GM18526 (cell line): ENCODE results near the gene TLR8.
A peak's percentile ranks its signal among the peaks of the same experiment; 100 is the strongest.

Experiments used
- POLR2A ChIP-seq: IDR thresholded peaks from 3 replicates; pipeline ENCODE4 v1.6.1; 2011; ENCODE audit not compliant: insufficient read length; ENCODE audit errors: extremely low read depth

Gene TLR8

DNA sequence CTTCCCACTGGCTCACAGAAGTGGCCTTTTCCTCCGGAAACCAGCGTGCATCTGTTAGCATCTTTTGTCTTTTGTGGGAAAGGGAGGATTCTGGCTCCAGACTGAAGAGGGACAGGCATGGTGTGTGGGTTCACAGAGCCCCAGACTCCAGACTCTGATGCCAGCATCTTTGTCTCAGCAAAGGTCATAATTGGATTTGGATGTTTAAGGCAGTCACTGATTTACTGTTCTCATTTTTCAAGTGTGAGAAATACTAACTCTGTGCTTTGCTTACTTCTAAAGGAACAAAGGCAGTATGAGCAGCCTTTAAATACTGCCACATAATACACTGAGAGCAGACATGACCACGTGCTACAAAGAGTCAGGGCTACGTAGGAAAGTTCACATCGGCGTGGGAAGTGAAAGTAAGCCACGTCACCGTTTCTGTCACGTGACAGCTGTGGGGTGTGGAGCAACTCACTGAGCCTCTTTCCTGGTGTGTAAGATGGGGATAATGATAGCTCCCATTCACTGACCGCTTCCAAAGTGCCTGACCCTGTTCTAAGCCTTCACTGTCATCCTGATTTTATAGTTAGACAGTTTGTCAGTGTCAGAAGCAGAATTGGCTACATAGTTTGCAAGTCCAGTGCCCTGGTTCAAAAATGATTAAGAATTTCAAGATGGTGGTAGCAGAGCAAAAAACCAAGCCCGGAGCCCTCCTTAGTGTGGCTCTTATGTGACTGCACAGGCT is 43.7 kb downstream of the TLR8 start:
- TF ChIP-seq POLR2A = no peak

DNA sequence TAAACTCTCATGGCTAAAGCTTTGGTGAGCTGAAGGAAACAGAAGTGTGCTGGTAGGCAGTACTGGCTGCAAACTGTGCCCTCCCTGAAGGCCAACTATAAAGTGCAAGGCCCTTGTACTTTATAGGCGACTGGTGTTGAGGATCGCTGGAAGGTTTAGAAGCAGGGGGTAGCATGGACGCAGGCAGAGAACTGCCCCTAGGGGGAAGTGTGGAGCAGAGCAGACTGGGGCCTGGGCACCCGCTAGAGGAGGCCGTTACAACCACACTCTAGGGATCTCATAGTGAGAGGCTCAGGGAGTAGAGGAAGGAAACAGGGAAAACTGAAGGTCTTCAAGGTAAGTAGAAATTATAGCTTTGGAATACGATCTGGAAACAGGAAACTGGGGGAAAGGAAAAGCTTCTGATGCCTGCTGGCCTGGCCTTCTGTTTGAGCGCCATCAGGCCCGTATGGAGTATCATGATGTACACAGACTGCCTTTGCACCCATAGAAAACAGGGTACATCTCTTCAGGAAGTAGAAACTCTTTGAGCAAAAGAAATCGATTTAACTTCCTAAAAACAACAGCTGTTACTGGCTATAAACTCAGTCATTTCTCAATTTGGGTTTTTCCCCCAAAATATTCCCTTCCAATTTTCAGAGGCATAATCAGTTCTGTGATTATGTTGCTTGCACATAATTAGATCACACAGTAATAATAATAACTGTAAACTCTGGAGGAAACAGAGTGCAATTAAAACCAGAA is 44.6 kb downstream of the TLR8 start:
- TF ChIP-seq POLR2A = no peak

DNA sequence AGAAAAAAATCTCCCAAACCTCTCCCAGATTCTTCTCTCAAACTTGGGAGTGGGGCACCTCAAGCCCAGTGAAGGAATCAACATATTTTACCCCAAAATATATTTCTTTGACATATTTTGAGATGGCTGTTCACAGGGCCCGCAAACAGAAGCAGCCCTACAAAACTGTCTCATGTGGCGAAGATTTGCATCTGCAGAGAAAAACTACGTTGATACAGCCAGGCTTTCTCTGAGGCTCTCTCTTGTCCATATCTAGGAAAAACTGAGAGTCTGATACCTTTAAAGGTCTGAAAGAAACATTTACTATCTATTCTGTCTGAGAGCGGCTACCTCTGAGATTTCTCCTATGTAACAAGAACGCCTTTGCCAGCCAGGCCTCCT is 45.2 kb downstream of the TLR8 start:
- no peak for TF ChIP-seq POLR2A

DNA sequence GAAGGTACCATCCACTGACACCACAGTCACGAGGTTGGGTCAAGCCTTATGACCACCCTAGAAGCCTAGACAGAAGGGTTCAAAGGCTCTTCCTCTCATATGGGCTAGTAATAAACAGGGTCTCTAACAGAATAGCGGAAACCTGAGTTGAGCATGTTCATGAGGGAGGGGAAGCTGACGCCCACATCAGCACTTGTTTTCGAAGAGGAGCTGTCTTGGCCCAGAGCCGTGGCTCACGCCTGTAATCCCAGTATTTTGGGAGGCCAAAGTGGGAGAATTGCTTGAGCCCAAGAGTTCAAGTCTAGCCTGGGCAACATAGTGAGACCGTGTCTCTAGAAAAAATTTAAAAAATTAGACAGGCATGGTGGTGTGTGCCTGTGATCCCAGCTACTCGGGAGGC is 47.0 kb downstream of the TLR8 start:
- TF ChIP-seq POLR2A = no peak

DNA sequence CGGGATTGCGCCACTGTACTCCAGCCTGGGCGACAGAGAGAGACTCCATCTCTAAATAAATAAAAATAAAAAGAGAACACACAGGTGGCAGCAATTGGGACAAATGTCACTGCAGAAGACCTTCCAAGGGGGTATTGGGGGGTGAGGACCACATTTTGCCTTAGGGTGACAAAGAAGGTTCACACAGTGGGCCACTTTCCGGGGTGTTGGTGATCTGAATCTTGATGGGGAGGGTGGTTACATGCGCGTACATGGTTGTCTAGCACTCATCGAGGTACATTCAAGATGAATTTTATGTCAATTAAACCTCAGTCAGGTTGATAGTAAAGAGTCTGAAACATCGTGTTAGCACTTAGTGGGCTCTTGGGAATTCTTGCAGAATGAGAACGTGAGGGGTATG is 48.0 kb downstream of the TLR8 start:
- no peak for TF ChIP-seq POLR2A

DNA sequence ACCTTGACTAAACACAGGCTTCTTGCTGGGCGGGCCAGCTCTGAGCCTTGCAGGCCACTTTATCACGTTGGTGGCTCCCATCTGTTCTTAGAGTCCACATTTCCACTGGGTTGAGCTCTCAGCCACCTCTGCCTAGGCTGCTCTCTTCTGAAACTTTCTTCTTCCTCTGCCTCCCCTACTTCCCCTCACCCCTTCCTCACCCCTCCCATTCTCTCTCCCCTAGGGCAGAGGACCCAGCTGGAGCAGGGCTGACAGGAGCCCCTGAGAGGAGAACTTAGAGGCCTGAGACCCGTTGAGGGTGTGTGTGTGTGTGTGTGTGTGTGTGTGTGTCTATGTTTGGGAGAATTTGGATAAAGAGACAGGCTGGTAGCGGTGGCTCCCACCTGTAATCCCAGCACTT is 48.6 kb downstream of the TLR8 start:
- TF ChIP-seq POLR2A = no peak

DNA sequence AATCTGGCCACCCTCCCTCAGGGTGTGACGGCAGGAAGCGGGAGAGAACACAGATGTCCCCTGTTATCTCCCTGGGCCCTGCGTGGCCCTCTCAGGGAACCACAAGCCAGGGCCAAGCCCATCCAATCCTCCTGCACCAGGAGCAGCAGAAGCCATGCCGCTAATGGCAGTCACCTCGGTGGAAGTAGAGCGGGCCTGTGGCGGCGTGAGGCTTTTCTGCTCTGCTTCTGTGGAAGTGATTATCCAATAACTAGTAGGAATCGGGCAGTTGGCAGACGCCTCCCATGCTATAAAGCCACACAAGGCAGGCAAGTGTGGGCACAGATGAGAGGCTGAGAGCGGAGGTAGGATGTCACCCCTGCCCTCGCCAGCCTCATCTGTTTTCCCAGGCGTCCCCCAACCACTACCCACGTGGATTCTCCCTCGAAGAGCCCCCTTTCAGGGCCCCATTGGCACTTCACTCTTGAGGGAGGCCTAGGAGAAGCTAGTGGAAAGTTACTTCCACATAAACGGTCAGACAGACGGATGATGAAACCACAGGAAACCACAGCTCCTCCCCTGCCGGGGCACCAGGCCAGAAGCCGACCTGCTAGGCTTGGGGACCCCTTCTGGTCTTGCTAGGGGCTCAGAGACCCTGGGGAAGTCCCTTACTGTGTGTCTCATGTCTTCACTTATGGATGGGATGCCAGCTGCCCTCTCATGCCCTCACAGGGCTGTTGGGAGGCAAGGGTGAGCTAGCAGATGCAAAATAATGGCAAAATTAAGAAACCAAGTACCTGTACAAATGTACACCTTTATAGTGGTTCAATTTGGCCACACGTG is 49.7 kb downstream of the TLR8 start:
- no peak for TF ChIP-seq POLR2A

DNA sequence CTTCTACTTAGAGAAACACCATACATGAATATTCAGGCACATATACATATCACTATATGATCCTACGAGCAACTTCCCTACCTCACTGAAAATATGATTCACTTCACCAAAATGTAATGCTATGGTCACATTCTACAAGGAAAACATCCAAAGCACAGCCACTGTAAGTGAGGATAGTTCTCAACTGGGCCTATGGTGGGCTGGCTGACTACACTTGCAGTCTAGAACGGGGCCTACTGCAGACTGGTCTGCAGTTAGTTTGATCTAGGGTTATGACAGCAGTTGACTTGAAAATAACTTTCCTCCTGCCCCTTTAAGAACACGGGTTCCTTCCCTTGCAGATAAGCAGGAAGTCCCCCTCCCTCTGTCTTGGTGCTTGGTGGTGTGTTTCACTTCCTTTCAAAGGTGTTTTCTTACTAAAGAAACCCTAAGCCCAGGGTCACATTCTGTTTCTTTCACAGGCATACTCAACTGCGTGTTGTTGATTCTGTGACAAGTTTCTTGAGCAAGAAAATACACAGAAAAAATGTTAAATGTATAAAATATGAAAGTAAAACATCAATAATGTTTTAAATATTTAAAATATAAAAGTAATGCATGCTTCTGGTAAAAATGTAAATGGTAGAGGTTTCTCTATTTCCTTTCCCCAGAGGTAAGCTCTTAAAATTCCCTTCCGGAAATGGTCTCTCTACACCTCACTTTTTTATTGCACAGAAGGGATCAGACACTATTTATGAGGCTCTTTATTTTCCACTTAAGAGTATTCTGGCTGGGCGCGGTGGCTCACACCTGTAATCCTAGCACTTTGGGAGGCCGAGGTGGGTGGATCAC is 50.5 kb downstream of the TLR8 start:
- TF ChIP-seq POLR2A = peak; percentile 16

DNA sequence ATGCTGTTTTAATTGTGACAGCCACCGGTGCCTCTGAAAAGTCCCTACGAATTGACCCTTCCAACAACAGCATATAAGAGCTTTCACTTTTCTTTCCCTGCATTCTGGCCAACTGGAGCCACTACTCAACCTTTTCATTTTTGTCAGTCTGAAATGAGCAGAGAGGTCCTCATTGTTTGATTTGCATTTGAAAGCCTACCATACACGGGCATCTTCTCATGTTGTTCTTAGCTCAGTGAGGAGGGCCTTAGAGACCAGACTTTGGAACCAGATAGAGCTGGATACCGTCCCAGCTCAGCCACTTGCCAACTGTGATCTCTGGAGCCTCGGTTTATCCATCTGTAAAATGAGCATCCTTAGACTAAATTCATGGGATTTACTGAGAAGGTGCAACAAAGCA is 51.6 kb downstream of the TLR8 start:
- TF ChIP-seq POLR2A = peak; percentile 7

DNA sequence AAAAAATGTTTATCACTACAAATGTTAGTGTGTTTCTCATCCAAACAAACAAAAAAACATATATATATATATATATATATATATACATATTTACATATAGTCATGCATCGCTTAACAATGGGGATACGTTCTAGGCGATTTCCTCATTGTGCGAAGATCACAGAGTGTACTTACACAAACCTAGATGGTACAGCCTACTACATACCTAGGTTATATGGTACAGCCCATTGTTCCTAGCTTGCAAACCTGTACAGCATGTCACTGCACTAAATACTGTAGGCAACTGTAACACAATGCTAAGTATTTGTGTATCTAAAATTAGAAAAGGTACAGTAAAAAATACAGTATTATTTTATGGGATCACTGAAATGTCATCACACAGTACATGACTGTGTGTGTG is 52.0 kb downstream of the TLR8 start:
- no peak for TF ChIP-seq POLR2A

DNA sequence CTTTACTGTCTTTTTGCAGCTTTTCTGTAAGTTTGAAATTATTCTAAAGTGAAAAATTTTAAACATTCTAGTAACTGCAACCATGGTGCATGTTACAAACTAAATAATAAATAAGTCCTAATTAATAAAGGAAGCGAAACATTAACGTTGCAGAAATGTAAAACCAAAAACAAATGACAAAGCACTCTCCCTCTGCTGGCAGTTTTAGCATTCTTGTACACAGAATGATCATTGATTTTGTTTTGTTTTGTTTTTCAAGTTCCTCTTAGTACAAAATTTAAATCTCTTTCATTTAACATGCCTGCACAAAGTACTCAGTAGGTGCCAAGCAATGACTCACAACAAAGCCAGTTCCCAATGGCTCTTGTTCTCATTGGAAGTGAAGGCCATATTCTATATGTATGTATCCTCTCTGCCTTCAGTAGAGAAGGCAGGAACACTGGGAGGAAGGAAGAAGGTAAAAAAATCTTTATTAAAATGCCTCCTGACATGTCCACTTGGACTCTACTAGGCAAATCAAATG is 54.8 kb downstream of the TLR8 start:
- no peak for TF ChIP-seq POLR2A

DNA sequence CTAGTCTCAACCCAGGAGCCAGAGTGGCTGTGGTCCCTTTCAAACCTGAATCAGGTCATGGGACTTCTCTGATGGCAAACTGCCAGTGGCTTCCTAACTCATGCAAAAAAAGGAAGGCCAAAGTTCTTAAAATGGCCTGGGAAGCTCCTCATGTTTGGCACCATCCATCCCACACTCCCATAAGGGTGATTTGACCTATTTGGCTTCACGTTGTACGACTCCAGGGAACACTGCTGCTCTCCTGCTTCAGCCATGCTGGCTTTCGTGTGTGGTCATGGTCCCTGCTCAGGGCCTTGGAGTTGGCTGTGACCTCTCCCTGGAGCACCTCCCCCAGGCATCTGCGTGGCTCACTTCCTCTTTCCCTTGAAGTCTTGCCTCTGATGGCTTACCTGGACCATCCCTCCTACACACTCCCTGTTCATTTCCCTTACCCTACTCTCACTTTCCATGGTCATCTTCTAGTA is 55.7 kb downstream of the TLR8 start:
- no peak for TF ChIP-seq POLR2A

DNA sequence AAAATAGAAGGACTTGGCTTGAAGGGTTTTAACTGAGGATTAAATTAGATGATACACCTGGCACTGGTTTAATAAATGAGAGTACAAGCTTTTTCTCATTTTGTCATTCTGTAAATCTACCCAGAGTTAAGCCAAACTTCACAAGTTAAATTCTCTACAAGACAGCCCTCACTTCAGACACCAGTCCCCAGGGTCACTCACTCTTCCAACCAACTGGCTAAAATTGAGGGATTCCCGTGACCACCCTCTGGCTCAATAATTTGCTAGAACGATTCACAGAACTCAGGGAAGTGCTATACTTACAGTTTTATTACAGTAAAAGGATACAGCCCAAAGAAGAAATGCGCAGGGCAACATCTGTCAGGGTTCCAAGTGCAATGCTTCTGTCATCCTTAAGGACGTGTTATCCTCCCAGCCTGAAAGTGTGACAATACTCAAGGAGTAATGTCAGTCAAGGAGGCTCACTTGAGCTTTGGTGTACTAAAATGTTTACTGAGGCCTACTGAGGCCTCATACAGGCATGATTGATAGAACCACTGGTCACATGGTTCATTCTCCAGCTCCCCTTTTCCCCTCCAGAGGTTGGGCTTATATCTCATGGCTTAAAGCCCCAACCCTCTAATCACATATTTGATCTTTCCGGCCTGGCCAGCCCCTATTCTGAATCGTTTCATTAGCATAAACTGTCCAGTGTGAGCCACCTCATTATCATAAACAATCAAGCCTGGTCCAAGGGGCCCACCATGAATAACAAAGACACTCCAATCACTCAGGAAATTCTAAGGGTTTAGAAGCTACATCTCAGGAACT is 58.9 kb downstream of the TLR8 start:
- no peak for TF ChIP-seq POLR2A

DNA sequence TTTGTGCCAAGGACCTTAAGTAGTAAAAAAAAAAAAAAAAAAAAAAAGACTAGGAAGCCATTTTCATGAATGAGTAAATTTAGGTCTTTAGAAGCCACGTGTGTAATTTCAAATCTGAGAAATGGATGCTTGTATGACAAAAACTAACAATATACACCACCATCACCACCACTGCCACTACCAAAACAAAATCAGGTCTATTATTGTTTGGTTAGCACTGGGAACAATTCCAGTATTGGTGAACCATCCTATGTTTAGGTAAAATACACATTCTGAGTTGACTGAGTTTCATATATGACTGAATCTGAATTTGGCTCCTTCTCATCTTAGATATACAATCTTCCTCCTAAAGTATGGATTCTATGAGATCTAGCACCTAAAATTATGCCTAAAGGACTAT is 59.7 kb downstream of the TLR8 start:
- no peak for TF ChIP-seq POLR2A

DNA sequence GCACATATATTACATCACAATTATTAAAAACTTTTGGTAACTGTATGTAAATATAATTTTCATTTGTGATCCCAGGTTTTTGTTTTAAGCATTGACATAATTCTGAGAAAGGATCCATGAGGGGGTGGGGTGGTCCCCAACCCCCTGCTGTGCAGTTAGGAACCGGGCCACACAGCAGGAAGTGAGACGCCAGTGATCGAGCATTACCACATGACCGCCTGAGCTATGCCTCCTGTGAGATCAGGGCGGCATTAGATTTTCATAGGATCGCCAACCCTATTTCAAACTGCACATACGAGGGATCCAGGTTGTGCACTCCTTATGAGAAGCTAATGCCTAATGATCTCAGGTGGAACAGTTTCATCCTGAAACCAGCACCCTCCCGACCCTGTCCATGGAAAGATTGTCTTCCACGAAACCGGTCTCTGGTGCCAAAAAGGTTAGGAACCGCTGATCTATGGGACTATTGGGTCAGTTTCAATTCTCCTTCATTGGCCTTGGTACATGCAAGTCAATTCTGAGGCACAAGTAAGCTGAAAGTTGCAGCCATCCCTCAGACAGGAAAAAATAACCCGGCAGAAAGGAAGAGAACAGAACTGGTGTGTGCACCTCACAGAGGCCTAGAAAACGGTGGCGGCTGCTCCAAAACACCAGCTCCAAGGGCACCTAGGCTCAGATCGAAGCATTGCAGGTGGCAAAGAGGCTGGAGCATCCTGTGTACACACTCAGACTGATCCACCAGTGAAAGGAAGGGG is 61.5 kb downstream of the TLR8 start:
- no peak for TF ChIP-seq POLR2A
